GM18517 (cell line): ENCODE data around the gene GOLGA3.
"Not testable (repeated sequence)": the region's sequence is repeated elsewhere in the genome, so short reads cannot be mapped to it uniquely, and the experiment has no call there.

ENCODE experiments used
- ATAC-seq: cut with Tn5 transposase; IDR thresholded peaks from one replicate; pipeline ENCODE4 v1.9.1; 2021; ENCODE audit warnings: mild to moderate bottlenecking, moderate library complexity; ENCODE audit not compliant: unreplicated experiment

The GOLGA3 gene

GRCh38 chr12:132818562-132818961 lies 10.1 kb downstream of the GOLGA3 start:
- ATAC-seq: no peak

DNA sequence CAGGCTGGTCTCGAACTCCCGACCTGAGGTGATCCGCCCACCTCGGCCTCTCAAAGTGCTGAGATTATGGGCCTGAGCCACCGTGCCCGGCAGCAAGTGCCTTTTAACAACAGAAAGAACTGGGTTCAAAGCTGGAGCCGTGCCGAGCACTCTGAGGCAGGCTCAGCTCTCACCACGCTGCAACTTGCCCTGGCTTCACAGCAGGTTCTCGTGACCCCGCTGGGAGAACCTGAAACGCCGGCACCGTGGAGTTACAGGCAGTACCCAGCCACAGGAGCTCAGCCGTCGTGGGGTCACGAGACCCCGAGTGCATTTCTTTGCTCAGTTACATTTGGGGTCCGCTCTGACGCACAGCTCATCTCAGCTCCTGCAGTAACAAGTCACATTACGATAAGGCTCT lies 14.4 kb downstream of the GOLGA3 start:
- no peak for ATAC-seq

- ATAC-seq: no peak
These were observed 15.2 kb downstream of the GOLGA3 start for GRCh38 chr12:132813443-132813842.

DNA sequence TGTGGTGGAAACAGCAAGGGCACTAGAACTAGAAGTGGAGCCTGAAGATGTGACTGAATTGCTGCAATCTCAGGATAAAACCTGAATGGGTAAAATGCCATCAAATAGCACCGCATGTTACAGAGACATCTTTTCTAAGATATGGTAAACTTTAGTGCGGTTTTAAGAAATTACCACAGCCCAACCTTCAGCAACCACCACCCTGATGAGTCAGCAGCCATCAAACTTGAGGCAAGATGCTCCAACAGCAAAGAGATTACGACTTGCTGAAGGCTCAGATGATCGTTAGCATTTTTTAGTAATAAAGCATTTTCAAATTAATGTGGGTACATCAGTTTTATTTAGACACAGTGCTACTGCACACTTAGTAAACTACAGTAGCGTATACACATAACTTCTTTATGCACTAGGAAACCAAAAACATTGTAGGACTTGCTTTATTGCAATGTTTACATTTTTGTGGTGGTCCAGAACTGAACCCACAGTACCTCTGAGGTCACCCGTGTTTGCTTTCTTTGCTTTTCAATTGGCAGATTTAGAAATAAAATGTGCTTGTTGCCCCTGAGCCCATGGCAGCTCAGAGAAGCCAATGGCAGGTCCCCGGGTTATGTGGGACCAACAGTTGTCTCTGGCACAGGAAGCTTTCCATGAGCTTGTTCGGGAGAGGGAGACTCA lies 15.9 kb downstream of the GOLGA3 start:
- ATAC-seq: no peak

DNA sequence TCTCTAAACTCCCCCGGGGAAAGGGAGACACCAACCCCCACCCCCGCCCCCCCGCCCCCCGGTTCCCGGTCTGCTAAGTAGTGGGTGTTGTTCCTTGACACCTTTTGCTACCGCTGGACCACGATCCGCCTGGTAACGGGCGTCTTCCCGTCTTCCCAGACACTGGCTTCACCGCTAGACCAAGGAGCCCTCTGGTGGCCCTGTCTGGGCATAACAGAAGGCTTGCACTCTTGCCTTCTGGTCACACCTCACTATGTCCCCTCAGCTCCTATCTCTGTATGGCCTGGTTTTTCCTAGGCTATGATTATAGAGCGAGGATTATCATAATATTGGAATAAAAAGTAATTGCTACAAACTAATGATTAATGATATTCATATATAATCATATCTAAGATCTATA lies 19.3 kb downstream of the GOLGA3 start:
- not testable (repeated sequence) for ATAC-seq

GRCh38 chr12:132807295-132808092 lies 21.2 kb downstream of the GOLGA3 start:
- ATAC-seq: no peak

- ATAC-seq: no peak
These were observed 21.8 kb downstream of the GOLGA3 start for GRCh38 chr12:132806857-132807256.

DNA sequence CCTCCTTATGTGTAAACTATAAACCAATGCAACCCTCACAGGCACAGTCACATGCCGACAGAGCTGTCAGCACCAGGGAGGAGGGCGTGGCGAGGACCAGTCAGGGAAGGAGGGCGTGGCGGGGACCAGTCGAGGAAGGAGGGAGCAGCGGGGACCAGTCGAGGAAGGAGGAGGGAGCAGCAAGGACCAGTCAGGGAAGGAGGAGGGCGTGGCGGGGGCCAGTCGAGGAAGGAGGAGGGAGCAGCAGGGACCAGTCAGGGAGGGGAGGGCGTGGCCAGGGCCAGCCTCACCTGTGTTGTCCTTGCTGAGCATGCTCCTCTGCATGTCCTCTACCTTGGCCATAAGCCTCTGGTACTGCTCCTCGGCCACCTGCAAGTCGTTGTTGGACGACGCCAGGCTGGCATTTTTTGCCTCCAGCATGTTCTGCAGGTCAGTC lies 24.2 kb downstream of the GOLGA3 start:
- no peak for ATAC-seq

- ATAC-seq: no peak
These were observed 24.8 kb downstream of the GOLGA3 start for GRCh38 chr12:132803888-132804287.

DNA sequence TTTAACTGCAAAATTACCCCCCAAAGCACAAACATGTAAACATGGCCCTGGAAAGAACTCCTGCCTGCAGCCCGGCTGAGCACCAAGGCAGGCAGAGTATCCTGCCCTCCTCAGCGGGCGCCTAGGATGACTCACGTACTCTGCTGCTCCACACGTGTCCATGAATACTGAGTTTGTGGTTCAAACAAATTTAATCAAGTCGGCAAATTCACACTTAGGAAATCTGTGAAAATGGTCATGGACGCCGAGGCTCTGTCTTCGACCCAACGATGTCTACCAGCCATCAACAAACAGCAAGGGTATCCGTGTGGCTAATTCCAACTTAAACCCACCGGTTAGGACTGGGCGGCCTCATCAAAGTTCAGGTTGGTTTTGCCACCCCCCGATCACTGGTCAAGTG lies 25.5 kb downstream of the GOLGA3 start:
- no peak for ATAC-seq

- ATAC-seq: no peak
These were observed 26.9 kb downstream of the GOLGA3 start for GRCh38 chr12:132801741-132802140.

GRCh38 chr12:132798836-132799235 lies 29.8 kb downstream of the GOLGA3 start:
- no peak for ATAC-seq

DNA sequence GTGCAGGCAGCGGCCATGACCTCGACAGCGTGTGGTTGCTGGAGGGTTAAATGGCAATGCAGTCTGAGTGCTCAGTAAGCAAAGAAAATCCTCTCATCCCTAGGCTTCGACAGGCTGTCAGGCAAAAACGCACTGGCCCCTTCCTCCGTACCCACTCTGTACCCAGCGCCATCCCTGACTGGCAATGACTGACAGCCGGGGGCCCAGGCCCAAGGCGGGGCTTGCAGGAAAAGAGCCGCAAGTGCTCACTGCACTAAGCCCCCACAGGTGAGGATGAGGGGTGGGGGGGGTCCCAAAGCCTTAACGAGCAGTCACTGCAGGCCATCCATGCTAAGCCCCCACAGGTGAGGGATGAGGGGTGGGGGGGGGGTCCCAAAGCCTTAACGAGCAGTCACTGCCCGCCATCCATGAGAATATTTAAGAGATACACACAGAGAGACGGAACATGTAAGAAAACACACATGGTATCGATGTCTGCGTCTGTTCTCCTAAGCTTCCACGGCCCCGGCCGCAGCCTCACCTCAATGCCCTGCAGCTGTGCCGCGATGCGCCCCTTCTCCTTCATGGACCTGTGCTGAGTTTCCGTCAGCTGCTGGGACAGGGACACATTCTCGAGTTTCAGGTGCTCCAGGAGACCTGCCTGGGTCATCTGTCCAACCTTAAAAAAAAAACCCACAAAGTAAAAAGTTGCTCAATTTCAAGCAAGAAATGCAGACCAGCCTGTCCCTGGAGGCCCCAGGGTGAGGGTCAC lies 30.7 kb downstream of the GOLGA3 start:
- no peak for ATAC-seq

DNA sequence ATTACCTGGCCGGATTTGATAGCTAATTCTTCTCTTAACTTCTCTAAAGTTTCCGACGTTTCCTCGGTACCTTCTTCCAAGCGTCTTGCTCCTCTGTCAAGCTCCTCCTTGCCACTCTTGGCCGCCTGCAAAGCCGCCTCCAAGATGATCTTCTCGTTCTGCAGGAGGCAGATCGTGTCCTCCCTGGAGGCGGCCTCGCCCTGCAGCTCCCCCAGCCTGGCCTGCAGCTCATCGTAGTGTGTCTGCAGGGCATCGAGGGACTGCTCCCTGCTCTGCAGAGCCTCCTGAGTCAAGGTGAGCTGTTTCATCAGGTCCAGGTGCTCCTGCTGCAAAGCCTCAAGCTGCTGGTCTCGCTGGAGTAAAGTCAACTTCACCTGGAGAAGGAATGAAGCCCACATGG lies 32.8 kb downstream of the GOLGA3 start:
- no peak for ATAC-seq

GRCh38 chr12:132791940-132792339 lies 36.7 kb downstream of the GOLGA3 start:
- not testable (repeated sequence) for ATAC-seq

GRCh38 chr12:132789099-132789471 lies 39.6 kb downstream of the GOLGA3 start:
- ATAC-seq: no peak

- no peak for ATAC-seq
These were observed 40.1 kb downstream of the GOLGA3 start for GRCh38 chr12:132788375-132789098.

GRCh38 chr12:132787877-132788276 lies 40.8 kb downstream of the GOLGA3 start:
- ATAC-seq: no peak

DNA sequence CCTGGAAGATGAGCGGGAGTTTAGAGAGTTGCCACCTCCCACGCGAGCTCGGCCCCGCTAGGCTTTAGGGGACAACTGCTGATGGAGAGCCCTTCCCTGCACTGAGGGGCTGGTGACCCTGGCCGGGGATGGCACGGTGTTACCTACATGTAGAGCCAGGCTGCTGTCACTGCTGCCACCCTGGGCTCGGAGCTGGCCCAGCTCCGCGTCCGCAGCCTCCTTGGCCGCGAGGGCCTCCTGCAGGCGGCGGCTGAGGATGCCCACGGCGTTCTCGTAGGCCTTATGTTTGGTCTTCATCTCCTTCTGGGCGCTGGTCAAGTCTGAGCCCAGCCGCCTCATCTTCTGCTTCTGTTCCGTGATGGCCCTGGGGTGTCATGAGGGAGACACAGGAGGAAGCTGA lies 42.5 kb downstream of the GOLGA3 start:
- no peak for ATAC-seq

DNA sequence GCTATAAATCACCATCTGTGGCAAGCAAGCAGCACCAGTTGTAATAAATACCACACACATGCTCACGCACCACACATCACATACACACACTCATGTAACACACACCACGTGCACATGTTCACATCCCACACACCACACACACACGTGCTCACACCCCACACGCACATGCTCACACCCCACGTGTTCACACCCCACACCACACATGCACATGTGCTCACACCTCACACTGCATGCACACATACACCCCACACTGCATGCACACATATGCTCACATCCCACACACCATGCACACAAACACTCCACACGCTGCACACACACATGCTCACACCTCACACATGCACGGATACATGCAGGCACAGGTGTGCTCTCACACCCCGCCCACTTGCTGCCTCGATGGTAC lies 44.1 kb downstream of the GOLGA3 start:
- ATAC-seq: no peak

- no peak for ATAC-seq
These were observed 44.6 kb downstream of the GOLGA3 start for GRCh38 chr12:132783917-132784531.
